IPS DF 4.7 (cell line): ENCODE measurements around the gene LRIG1.

ENCODE experiments used
- DNase-seq: peaks from one replicate; pipeline ENCODE4 v3.0.0-alpha.2; 2013; ENCODE audit warnings: low spot score; ENCODE audit errors: extremely low read depth

Gene LRIG1

DNA sequence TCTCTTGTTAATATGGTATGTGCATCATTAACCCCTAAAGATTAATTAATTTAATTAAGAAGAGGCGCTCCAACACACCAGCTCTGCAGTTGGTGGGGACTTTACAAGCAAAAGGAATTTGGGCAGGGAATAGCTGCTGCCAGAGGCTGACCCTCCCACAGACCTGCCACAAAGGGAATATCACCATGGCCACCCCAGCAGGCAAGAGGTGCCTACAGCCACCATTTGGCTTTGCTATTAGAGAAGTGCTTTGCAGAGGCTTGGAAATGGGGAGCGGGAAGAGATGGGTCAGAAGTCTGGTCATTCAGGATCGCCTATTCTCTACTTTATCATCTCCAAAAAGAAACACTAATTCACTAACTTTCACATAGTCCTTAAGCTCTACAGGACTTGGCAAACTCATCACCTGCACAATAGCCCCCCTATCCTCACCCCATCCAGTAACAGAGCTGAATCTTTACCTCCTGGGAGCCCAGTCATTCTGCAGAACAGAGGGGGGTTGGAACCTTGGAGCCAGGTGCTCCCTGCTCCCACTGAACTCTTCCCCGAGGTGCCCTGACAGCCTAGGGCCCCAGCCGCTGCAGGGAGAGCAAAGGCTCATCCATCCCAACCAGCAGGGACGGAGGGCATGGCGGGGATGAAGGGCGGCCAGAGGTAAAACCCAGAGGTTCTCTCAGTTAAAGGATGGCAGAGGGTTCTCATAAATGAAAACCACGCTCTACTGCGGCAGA lies 29.7 kb downstream of the LRIG1 start:
- DNase-seq: no peak

DNA sequence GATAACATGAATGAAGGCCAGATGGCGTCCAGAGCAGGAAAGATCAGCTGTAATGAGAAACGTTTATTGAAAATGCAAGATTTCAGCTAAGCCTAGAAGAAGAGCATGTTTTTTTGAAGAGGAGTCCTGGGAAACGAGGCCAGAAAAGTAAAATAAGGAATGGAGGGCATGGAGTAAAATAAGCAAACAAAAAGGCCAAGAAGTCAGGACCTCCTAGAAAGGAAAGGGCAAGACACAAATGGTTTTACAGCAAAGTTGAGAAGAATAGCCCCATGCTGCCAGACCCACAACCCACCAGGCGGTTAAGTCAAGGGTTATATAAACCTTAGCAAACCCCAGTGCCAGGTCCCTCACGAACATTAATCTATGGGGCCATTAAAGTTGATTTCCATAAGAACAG lies 30.5 kb downstream of the LRIG1 start:
- DNase-seq: no peak

- no peak for DNase-seq
Measured at GRCh38 chr3:66469220-66469640, 31.6 kb downstream of the LRIG1 start.

- no peak for DNase-seq
Measured at GRCh38 chr3:66467996-66468735, 32.7 kb downstream of the LRIG1 start.

DNA sequence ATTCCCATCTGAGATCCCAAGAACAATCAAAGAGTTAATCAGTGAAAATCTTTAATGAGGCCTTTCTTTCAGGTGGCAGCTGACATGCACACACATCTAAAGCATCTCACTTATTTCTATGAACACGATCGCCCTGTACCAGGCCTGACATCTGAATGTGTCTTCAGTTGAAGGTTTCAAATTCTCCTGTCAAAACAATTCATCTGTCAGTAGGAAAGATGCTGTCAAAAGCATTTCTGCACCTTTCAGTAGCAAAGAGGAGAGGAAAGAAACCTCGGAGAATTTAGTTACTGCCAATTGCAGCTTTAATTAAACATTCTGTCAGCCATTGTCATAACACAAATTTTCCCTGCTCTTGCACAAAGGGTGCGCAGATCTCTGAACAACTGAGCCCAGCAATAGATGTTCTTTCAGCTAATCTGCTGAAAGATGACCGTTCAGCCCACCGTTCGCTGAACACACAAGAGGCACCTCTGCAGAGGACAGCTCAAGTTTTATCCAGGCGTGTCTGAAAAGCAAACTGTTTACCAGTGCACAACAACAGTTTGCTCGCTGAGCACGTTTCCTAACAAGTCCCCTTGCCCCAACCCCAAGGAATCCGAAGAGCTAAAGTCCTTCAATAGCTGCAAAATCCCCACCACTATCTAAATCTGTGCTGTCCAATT lies 34.1 kb downstream of the LRIG1 start:
- DNase-seq: no peak

GRCh38 chr3:66465587-66465986 lies 35.2 kb downstream of the LRIG1 start:
- no peak for DNase-seq

- DNase-seq: no peak
Measured at GRCh38 chr3:66465034-66465433, 35.8 kb downstream of the LRIG1 start.

- DNase-seq: no peak
Measured at GRCh38 chr3:66464512-66464894, 36.3 kb downstream of the LRIG1 start.

- DNase-seq: no peak
Measured at GRCh38 chr3:66463730-66464511, 36.9 kb downstream of the LRIG1 start.

DNA sequence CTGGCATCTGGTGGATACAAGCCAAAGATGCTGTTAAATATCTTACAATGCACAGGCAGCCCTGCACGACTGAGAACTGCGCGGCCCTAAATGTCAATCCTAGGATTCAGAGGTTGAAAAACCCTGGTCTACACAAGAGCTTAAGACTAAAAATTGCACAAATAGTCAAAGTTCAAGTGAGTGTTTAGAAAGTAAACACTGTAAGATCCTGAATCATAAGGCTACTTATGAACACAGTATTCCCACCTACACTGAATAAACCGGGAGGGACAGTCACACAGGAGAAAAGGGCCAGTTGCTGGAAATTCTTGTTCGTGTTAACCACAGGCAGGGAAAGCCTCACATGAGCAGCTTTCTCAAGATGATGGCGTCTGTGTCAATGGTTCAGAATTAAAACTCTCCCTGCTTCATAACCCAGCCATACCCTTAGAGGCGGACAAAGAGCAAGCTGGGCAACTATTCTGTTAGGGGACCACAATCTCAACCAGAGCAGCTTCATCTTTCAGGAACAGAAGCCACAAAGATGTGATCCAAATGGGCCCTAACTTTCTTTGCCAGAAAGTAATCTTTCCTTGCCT lies 37.7 kb downstream of the LRIG1 start:
- no peak for DNase-seq

- no peak for DNase-seq
Measured at GRCh38 chr3:66457252-66457651, 43.6 kb downstream of the LRIG1 start.

DNA sequence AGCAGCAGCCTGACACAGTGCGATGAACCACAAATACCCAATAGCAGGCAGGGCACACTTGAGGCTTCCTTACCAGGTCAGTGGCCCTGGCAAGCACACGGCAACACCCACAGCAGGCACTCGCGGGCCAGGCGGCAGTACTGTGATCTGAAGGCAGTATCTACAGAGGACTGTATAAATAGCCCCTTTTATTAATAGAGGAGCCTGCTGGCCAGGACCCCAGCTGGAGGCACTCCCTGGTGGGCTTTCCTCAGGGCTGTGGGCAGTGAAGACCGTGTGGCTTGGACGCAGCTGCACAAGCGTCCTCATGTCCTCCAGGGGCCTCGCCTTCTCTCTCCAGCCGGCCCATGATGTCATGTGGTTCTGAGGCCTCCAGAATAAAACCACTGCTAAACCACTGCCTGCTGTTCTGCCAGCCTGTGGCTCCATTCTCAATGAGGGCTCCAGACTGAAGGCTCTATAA lies 44.1 kb downstream of the LRIG1 start:
- no peak for DNase-seq

DNA sequence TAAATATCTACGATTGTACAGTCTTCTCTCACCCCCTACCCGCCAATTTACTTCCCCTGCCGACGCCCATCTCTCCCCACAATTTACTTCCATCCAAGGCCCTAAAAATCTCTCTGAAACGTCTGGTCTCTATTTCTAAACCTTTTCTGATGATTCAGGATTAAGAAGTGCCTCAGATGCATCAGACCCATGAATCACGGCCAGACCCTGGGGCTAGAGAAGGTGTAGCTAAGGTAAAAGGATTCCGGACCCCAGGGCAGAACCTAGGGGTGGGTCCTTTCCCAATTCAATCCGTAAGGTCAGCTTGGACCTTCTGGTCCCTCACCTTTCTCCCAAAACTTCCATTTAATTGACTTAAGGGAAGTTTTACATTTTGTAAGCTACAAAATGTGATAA lies 46.4 kb downstream of the LRIG1 start:
- no peak for DNase-seq

DNA sequence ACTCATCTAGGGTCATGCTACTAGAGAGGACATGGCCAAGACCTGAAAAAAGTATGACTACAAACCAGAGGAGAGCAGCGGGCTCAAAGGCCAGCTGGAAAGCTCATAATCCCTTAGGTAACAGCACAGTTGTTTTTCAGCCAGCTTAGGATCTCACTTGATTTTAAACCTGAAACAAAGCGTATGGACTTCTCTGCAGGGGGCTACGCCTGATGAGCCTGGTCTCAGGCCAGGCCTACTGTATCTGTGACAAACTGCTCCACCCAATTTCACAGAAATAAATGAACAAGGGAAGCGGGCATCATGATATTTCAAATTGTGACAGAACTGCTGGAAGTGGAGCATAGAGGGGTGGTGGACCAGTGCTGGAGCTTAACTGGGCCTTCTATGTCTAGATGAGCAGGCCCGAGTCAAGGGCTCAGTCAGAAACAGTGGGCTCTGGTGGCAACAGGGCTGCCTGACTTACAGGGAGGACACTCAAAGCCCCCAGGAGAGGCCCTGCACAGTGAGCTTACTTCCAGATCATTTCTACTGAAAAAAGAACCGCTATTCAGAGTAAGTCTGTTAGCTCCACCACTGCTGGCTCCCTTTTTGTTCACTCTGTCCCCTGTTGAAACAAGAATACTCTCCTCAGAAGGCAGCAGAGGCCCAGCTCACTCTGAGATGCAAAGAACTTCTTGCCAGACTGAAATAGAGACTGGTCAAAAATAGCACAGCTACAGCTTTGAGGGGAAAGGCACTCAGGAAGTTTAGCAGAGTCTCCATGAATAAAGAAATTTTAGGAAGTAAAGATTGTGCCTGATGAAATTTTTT lies 47.0 kb downstream of the LRIG1 start:
- DNase-seq: no peak

GRCh38 chr3:66452303-66453011 lies 48.4 kb downstream of the LRIG1 start:
- no peak for DNase-seq

DNA sequence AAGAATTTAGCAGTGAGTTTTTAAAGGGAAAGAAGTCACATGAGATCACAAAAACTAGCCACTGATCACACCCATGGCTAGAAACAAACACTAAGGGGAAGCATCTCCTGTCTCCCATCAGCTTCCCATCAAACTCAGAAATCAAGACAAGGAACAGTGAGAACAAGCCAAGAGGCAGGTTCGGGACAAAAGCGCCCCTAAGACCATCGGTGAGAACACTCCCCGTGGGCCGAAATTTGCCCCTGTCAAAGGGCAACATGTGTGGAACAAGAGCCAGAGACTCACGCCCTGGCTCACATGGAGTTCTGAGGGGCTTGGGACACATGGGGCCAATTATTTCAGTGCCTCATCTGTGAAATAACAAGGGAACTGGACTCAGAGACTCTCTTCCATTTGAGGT lies 49.1 kb downstream of the LRIG1 start:
- no peak for DNase-seq

DNA sequence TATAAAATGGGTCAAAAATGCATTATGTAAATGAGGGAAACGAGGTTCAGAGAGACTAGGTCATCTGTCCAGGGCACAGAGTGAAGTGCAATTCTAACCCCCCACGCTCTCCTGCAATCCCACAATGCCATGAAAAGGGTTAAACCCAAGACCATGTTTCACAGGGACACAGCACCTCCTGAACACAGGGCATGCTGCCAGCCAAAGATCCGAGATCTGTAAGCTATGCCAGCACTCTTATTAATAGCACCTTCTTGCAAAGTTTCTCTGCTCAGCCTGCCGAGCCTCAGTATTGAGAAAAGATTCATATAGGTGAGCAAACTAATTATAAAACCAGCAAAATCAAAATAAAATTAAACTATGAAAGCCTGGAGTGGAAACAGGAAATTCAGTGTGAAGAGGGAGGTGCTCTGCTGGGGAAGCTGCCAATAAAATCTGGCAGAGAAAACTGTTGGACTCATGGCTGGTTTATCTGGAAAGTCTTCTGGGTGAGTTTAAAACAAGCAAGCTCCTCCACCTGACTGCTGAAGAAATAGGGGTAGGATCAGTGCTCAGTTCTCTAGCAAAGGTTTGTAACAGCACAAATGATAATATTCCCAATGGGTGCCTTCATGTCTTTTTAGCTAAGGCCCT lies 50.3 kb downstream of the LRIG1 start:
- DNase-seq: no peak

- no peak for DNase-seq
Measured at GRCh38 chr3:66449411-66449974, 51.3 kb downstream of the LRIG1 start.

- no peak for DNase-seq
Measured at GRCh38 chr3:66444146-66444644, 56.6 kb downstream of the LRIG1 start.
